ENCODE data around the gene RPGRIP1.

The RPGRIP1 gene

GRCh38 chr14:21308132-21308478 is 28.2 kb downstream of the RPGRIP1 start:
- no peak for TF ChIP-seq CTCF (IDR thresholded peaks at IDR 0.05; ENCODE audit: control insufficient read depth, extremely low read depth, insufficient read depth)
- DNase-seq (ENCODE audit: low read depth) = peak; percentile 95
- peak overlapping the region; percentile 57 for H3K4me3 ChIP-seq (ENCODE audit: low read depth, low read length)

- DNase-seq (ENCODE audit: low read depth) = peak; percentile 98
- TF ChIP-seq CTCF (IDR thresholded peaks at IDR 0.05; ENCODE audit: control insufficient read depth, extremely low read depth, insufficient read depth) = no peak
- H3K4me3 ChIP-seq (ENCODE audit: low read depth, low read length) = peak overlapping the region; percentile 57
These were observed 28.8 kb downstream of the RPGRIP1 start for GRCh38 chr14:21308479-21309237.

- TF ChIP-seq CTCF (IDR thresholded peaks at IDR 0.05; ENCODE audit: control insufficient read depth, extremely low read depth, insufficient read depth) = no peak
- H3K4me3 ChIP-seq (ENCODE audit: low read depth, low read length) = peak overlapping the region; percentile 33; the same call in 1 of the 2 replicates
- DNase-seq (ENCODE audit: low read depth) = no peak
These were observed 29.4 kb downstream of the RPGRIP1 start for GRCh38 chr14:21309238-21309636.

- no peak overlapping the region for H3K4me3 ChIP-seq (ENCODE audit: low read depth, low read length)
- no peak for TF ChIP-seq CTCF (IDR thresholded peaks at IDR 0.05; ENCODE audit: control insufficient read depth, extremely low read depth, insufficient read depth)
- DNase-seq (ENCODE audit: low read depth) = no peak
These were observed 30.1 kb downstream of the RPGRIP1 start for GRCh38 chr14:21309956-21310355.

GRCh38 chr14:21311614-21312013 is 31.7 kb downstream of the RPGRIP1 start:
- no peak for DNase-seq (ENCODE audit: low read depth)
- no peak overlapping the region for H3K4me3 ChIP-seq (ENCODE audit: low read depth, low read length)
- TF ChIP-seq CTCF (IDR thresholded peaks at IDR 0.05; ENCODE audit: control insufficient read depth, extremely low read depth, insufficient read depth) = no peak

- DNase-seq (ENCODE audit: low read depth) = no peak
- no peak for TF ChIP-seq CTCF (IDR thresholded peaks at IDR 0.05; ENCODE audit: control insufficient read depth, extremely low read depth, insufficient read depth)
- H3K4me3 ChIP-seq (ENCODE audit: low read depth, low read length) = no peak overlapping the region
These were observed 33.6 kb downstream of the RPGRIP1 start for GRCh38 chr14:21313512-21313911.

- no peak overlapping the region for H3K4me3 ChIP-seq (ENCODE audit: low read depth, low read length)
- no peak for DNase-seq (ENCODE audit: low read depth)
- TF ChIP-seq CTCF (IDR thresholded peaks at IDR 0.05; ENCODE audit: control insufficient read depth, extremely low read depth, insufficient read depth) = no peak
These were observed 37.5 kb downstream of the RPGRIP1 start for GRCh38 chr14:21317398-21317797.

All from LNCaP clone FGC (cell line).